NCI-H526 treated with DMSO at 0.1 percent for 48 hours (cell line): ENCODE data around the gene MAP4K4.

ENCODE experiments used
- DNase-seq: peaks from one replicate; lab custom pipeline; 2025; lab: John Stamatoyannopoulos, UW

The MAP4K4 gene

DNA sequence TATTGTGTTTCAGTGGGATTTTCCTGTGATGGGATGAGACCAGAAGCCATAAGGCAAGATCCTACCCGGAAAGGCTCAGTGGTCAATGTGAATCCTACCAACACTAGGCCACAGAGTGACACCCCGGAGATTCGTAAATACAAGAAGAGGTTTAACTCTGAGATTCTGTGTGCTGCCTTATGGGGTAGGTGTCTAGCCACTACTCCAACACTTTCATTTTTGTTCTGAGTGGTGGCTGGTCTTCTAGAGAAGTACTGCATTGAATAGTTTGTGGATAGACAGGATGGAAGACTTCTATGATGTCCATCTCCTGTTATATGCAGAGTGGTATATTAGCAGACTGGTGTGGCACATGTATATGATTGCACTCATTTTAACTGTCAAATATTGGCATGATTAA is 176.6 kb downstream of the MAP4K4 start:
- DNase-seq = no peak

DNA sequence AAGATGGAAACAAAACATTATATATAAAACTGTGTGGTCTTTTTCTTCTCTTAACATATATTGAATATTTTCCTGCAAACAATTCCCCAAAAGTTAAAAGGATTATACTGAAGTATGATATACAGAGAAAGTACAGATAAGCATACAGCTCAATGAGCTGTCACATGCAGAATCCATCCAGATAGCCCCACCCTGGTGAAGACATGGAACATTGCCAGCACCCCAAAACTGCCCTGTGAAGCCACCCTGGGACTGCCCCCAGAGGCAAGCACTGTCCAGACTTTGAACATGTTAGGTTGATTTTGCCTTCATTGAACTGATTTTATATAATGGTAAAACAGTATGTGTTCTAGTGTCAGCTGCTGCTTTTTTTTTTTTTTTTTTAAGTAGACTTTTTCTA is 182.0 kb downstream of the MAP4K4 start:
- DNase-seq = no peak

DNA sequence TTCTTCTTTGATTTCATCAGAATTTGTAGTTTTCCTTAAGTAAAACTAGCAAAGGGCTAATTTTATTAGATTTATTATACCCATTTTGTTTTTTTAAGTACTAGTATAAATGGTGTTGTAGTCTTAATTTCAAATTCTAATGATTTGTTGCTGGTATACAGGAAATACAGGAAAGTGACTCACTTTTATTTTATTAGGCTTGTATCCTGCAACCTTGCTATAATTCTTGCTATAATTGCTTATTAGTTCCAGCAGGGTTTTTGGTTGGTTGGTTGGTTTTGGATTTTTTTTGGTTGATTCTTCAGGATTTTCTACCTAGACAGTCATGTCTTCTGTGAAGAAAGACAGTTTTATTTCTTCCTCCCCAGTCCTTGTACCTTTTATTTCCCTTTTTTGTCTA is 183.6 kb downstream of the MAP4K4 start:
- no peak for DNase-seq

DNA sequence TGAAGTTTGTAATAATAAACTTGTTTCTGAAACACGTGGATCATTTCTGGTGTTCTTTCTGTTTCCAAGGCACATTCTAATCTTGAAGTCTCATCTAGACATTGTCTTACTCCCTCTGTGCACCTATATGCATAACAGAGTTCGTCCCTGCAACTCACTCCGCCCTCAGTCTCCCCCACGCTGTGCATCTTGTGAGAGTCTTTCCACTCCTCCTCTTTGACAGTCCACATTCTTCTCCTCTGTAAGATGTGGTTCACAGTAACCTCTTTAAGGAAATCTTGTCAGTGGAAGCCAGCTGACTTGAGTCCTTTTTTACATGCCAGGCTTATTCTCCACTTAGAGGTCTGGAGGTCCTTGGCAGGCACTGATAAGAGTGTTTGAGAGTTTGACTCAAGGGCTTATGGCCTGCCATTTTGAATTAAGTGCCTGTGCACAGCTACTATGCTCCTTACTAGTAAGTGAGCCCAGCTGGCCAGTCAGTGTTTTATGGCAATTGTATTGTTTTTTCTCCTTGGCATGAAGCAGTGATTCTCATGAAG is 185.3 kb downstream of the MAP4K4 start:
- DNase-seq = no peak

DNA sequence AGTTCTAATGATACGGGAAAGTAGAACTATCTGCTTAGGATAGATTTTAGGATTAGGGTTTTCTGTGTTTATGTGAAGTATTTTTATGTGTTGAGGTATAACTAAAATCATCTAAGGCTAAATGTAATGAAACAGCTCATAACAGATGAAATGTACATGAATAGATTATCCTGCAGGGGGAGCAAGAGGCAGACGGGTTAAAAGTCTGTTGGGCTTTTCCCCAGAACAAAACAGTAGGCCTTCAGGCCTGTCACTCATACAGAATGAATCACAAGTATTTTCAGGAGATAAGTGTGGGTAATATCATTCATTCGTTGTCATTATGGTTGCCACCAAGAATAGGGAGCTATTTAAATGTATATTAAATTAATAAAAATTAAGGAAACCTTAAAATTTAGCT is 186.4 kb downstream of the MAP4K4 start:
- DNase-seq = peak; percentile 13

DNA sequence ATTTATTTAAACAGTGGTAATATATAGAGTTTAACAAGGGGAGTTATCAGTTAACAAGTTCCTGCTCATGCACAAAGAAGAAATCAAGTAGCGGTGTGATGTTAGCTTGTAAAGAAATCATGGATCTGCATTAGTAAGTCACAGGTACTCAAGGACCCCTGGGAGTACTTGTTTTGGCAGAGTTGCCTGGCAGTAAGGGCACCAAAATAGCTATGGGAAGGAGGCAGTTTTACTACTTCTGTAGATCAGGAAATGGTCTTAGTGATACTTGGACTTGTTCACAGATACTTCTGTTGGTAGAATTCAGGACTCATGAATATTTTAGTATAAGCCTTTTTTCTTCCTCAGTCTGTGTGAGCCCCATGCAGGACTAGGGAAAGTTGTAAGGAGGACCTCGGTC is 186.9 kb downstream of the MAP4K4 start:
- DNase-seq = no peak

DNA sequence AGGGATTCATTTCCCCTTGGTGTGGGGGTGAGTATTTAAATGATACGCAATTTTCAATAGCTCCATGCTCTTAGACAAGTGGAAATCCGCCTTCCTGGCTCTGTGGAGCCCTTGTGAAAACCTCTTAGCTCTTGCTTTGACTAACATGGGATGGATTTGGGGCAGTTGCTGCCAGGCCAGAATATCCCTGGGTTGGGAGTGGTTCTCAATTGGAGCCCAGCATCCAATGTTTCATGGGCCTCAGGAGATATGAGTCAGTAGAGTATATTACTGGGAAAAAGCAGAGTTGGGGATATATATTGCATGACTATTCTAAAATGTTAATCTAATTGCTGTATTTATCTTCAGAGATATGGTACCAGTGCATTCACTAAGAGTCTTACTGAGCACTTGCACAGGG is 189.8 kb downstream of the MAP4K4 start:
- no peak for DNase-seq

DNA sequence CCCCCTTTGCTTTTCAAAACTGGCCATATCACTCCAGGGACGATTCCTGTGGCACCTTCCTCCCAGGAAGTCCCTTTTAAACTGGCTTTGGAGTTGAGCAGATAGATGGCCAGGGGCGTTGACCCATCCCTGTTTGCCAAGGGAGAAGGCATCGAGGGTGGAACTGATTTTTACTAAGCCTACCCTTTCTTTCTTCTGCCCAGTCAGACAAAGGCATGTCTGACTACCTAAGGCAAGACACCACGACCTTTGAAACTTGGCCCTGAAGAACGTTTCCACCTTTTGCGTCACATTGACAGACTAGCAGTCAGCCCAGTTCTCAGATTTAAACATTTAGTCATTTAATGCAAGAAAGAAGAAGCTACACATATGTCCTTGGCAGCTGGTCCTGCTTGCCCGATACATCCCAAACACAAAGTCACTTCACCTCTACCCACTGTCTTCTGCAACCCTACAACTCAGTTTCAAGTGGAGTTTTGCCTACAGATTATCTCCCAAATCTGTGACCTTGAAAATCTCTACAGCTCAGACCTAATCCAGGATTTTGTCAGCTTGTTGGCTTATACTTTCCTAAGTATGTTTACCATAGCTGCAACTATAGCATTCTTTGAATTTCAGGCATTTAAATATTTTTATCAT is 192.1 kb downstream of the MAP4K4 start:
- no peak for DNase-seq

DNA sequence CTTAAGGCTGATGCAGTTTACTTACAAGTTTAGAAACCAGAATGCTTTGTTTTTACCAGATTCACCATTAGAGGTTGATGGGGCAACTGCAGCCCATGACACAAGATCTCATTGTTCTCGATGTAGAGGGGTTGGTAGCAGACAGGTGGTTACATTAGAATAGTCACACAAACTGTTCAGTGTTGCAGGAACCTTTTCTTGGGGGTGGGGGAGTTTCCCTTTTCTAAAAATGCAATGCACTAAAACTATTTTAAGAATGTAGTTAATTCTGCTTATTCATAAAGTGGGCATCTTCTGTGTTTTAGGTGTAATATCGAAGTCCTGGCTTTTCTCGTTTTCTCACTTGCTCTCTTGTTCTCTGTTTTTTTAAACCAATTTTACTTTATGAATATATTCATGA is 194.9 kb downstream of the MAP4K4 start:
- DNase-seq = no peak

DNA sequence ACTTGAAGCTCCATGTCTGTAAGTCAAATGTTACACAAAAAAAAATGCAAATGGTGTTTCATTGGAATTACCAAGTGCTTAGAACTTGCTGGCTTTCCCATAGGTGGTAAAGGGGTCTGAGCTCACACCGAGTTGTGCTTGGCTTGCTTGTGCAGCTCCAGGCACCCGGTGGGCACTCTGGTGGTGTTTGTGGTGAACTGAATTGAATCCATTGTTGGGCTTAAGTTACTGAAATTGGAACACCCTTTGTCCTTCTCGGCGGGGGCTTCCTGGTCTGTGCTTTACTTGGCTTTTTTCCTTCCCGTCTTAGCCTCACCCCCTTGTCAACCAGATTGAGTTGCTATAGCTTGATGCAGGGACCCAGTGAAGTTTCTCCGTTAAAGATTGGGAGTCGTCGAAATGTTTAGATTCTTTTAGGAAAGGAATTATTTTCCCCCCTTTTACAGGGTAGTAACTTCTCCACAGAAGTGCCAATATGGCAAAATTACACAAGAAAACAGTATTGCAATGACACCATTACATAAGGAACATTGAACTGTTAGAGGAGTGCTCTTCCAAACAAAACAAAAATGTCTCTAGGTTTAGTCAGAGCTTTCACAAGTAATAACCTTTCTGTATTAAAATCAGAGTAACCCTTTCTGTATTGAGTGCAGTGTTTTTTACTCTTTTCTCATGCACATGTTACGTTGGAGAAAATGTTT is 196.3 kb downstream of the MAP4K4 start:
- no peak for DNase-seq

DNA sequence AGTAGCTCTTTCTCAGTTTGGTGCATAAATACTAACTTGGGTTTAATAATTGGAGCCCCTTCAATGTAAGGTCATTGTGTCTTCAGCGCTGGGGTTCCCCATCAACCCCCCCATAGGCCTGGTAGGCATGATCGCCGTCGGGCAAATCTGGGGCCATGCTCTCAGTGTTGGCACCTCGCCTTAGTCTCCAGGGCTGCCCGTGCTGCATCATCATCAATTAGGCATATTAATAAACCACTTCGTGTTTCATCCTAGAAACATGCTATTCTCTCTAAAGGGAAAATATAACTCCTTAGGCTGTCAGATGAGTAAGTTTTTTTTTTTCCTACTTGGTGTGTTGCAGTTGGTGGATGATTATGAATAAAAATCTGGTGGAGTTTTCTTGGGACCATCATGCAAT is 197.5 kb downstream of the MAP4K4 start:
- no peak for DNase-seq

DNA sequence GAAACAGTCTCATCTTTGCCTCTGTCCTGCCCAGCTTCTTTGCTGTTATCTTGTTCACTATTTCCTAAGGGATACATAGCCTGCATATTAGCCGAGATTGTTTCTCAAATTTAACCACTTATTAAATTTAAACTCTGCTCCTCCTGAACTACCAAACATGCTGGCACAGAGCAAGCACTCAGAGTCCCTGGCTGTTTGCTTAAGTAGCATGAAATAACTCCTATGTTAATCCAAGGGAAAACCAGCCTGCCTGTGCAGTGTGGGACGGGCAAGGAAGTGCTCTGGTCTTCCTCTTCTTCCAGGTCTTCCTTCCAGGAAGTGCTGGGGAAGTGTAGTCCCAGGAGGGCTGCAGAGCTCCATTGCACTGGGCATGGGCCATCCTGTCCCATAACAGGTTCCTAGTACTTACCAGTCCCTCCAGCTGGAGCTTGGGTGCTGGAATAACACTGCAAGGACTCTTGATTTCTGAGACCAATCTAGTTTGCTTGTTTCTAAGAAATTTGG is 198.4 kb downstream of the MAP4K4 start:
- no peak for DNase-seq

DNA sequence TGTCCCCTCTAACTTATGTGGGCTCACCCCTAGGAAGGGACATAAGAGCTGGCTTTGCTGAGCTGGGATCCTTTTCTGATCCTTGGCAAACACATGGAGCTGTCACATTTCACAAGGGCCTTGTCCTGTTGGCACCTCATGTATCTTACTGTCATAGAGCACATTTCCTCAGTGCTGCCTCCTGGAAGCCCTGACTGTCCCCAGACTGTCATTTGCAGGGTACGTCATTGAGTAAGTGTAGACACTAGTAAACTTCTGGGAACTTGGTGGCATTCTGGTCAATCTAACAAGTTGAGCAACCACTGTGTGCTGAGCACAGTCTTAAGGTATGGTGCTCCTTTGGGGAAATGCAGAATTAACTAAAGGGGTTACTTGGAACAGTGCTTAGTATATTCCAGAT is 199.8 kb downstream of the MAP4K4 start:
- DNase-seq = no peak

DNA sequence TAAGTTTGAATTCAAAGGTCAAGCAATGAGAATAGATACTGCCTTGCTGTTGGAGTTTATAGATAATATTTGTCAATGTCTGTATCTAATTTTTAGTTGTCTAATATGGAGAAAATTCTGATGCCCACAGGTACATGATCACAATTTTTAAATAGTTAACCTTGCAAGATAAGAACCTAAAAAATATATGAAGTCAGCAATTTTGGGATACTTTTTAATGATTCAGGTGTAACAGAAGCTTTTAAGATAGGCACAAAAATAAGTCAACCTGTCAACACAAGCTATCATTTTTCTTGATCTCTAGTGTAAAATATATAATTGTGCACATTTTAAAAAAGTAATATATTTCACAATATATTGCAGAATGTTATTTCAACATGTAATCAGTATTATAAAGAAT is 201.8 kb downstream of the MAP4K4 start:
- no peak for DNase-seq

DNA sequence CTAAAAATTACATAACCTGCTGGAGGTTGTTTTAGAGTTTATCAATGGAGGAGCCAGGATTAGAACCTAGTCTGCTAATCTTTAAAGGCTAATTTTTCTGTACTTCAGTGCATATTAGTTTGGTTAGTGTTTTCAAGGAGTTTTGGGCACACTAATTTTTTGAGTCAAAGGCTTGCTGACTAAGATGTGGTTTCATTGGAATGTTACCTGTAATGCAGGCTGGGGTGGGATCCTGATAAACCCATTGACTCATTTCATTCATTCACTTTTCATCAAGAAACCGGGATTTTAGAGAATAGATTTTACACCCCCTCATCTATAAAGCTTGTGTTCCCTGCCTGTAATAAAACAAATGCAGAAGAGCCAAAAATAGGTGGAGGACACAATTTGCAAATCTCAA is 202.4 kb downstream of the MAP4K4 start:
- no peak for DNase-seq

DNA sequence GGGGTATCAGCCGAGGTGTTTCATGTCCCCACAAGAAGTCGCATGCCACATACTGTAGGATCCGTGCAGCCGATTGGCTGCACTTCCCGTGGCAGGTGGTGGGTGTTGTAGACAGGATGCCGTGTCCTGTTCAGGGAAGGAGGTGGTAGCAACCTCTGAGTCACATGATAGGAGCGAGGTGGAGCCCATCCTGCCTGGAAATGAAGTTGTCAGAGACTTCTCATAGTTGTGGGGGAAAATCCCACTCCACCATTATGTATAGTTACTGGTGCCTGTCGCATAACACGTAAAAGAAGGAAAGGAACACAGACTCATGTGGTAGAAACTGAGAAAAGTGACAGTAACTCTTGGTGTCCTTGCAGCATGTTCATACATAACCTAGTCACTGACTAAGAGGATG is 202.9 kb downstream of the MAP4K4 start:
- no peak for DNase-seq

DNA sequence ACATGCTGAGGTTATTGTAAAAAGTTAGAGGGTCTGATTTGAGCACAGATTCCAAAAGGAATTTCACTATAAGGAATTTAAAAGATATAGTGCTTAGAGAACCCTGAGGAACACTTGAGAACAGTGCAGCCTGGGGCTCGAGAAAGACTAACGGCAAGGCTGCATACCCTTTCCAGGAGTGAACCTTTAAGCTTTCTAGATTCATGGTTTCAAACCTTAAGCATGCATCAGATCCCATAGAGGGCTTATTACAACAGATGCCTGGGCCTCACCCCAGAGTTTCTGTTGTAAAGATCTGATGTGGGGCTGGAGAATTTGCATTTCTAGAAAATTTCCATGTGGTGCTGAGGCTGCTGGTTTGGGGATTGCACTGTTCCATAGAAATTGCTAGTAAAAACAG is 203.7 kb downstream of the MAP4K4 start:
- DNase-seq = peak; percentile 20

DNA sequence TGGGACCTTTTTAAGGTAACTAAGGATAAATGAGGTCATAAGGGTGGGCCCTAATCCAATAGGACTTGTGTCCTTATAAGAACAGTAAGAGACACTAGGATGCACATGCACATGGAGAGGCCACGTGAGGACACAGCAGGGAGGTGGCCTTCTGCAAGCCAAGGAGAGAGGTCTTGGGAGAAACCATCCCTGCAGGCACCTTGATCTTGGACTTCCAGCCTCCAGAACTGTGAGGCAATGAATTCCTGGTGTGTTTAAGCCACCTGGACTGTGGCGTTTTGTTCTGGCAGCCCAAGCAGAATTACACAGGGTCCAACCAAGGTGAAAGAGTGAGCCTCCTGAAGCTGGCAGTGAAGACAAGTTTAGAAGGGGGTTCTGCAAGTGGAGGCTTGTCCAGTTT is 204.7 kb downstream of the MAP4K4 start:
- no peak for DNase-seq

DNA sequence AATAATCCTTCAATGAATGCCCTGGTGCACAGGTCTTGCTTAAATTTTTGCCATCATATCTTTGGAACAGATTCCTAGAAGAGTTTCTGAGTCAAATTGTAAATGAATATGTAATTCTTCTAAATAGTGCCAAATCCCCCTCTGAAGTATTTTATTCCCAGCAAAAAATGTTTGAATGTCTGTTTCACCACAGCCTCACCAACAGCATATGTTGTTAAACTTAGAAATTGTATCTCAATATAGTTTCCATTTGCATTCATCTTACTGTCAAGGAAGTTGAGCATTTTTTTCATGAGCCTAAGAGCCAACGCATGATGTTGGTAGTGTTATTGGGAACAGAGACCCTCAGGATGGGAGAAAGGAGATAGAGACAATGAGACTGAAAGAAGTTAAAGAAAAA is 207.4 kb downstream of the MAP4K4 start:
- DNase-seq = no peak

DNA sequence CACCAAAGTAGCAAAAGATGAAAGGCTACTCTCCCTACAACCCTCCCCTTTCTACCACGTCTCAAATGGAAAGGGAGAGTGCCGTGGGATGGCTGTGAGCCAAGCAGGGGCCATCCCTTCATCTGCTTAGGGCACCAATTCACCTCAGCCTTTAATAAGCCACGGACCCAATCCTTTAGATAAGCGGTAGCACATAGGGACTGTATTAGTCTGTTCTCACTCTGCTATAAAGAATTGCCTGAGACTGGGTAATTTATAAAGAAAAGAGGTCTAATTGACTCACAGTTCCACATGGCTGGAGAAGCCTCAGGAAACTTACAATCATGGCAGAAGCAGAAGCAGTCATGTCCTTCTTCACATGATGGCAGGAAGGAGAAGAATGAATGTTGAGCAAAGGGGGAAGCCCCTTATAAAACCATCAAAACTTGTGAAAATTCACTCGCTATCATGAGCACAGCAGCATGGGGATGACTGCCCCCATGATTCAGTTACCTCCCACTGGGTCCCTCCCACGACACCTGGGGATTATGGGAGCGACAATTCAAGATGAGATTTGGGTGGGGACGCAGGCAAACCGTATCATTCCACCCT is 208.3 kb downstream of the MAP4K4 start:
- no peak for DNase-seq

DNA sequence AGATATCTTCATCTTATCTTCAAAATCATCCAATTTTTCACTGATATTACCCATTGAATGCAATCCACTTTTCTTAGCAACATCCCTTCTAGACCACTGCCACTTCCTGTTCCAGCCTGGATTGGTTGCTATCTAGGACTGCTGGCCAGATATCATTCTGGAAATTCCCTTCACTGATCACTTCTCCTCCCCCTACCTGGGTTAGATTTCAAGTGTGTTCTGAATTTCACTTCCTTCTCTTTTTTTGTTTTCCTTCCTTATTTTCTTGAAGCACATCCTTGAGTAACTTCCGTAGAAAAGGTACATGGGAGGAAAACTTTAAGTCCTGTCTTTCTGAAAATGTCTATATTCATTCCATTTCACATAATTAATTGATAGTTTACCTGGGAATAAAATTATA is 212.3 kb downstream of the MAP4K4 start:
- no peak for DNase-seq

DNA sequence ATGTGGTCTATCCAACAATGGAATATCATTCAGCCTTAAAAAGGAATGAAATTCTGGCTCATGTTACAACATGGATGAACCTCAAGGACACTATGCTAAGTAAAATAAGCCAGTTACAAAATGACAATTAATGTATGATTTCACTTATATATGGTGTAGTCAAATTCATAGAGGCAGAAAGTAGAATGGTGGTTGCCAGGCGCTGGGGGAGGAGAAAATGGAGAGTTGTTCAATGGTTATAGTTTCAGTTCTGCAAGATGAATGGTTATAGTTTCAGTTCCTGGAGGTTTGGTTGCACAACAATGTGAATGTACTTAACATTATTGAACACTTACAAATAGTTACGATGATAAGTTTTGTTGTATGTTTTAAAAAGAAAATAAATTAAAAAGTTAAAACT is 215.0 kb downstream of the MAP4K4 start:
- no peak for DNase-seq

DNA sequence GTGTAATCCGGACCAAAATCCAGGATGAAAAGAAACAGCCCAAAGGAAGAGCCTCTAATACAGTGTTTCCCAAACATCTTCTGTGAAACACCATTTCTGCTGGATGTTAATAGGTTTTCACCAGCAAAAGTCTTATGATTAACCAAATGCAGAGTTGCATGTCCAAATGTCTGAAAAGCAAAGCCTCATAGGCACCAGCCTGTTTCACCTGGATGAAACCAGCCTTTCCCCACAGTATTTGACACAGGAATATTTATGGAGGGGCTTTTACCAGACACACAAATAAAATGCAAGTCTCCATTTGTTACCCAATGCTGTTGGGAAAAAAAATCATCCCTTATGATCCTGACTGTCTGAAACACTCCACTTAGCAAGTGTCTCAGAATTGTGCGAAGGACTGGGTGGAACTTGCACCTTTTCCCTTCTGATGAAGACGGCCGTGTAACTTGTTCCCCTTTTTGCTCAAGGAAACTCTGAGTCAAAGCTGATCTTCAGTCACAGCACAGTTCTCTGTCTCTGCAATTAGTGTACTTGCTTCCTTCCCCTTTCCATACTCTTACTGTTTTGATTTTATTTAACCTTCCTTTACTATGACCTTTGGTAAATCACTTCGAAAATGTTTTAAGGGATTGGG is 223.9 kb downstream of the MAP4K4 start:
- no peak for DNase-seq
